NCI-H2196 treated with DMSO at 0.1 percent for 48 hours (cell line): ENCODE data around the gene NEK10.
"Not testable (repeated sequence)": the region's sequence is repeated elsewhere in the genome, so short reads cannot be mapped to it uniquely, and the experiment has no call there.

Experiments used
- DNase-seq: peaks from one replicate; lab custom pipeline; 2025; ENCODE audit not compliant: unreplicated experiment; lab: John Stamatoyannopoulos, UW

NEK10 gene

DNA sequence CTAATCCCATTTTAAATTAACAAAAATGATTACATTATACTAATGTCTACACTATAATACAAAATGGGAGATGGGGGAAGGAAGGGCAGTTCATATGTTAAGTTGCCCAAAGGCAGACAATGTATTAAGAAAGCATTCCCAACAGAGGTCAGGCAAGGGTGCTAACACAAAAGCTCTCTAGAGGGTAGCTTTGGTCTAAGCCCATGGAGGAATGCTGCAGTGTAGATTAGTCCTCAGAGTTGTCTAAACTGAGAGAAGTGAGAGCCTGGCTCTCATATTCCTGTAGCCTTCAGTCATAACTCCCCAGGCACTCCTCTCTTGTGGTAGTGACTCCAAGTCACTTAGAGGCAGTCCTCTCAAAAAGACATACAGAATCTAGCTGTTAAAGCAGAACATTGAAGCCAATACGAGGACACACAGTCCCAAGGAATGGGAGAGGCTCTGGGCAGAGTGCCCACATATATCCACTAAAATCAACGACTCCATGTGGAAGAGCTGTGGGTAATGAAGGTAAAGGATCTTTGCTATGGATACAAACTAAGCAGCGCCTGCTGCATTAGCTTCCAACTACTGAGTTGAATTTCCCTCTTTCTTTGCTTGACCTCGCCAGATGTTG, 14.5 kb downstream of the NEK10 start:
- no peak for DNase-seq

DNA sequence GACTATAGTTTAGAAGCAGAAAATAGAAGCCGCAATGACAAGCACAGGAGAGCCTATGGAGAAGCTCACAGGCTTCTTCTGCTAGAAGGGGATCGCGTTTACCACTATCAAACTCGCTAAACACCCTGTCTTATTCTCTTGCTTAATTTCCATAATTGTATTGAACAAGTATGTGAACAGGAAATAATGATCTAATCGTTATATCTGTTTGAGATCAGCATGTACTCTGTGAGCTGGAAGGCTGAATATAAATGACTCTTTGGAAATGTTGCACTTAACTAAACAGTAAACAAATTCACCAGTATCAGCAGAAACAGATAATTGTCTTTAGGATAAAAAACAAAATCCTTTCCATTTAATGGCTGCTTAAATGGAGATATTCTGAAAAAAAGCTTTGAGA, 15.0 kb downstream of the NEK10 start:
- no peak for DNase-seq

DNA sequence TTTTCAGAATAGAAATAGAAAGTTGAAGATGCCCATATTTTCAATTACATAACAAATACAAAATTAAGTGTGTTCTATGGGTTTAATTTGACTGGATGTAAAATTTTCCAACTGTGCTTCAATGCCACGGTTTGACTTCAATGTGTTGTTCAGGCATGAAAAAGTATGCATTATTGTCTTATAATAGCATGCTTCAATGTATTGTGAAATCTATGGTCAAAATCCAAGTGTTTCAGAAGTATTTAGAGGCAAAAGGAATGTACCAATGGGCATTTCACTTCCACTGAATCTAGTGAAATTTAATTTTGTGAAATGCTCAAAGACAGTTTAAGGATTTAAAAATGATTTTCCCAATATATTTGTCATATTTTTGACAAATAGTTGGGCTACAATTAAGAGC, 16.0 kb downstream of the NEK10 start:
- no peak for DNase-seq

DNA sequence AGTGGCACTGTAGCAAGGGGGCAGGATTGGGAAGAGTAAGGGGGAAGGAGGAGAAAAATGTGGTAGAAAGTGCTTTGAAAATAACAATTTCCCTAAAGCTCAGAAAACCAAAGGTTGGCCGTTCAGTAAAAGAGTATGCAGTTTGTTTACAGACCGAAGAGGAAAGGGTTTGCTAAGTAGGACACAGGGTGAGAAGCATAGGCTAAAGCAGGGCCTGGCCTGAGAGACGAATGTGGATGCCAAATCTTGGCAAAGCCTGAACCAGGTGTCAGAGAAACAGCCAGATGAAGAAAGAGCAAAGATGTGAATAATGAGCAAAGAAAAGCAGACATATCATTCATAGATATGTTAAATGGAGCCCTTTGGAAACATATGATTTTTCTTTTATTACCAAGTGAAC, 17.1 kb downstream of the NEK10 start:
- no peak for DNase-seq

DNA sequence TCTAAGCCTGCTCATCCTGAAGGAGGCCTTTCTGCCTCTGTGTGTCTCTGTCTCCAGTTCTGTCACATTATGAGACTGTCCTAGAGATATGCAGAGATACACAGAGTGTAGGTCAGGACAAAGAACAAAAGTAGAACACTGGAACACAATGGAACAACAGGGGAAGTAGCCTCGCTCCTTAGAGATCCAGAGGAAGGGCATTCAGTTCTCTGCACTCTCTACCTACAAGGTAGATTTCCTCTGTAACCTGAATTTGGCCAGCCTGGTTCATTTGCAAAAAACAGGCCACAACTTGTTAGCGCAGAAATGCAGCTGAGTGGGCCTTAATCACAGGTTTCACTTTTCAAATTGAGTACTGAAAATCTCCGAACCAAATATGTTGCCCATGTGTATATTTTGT, 19.4 kb downstream of the NEK10 start:
- DNase-seq = no peak

DNA sequence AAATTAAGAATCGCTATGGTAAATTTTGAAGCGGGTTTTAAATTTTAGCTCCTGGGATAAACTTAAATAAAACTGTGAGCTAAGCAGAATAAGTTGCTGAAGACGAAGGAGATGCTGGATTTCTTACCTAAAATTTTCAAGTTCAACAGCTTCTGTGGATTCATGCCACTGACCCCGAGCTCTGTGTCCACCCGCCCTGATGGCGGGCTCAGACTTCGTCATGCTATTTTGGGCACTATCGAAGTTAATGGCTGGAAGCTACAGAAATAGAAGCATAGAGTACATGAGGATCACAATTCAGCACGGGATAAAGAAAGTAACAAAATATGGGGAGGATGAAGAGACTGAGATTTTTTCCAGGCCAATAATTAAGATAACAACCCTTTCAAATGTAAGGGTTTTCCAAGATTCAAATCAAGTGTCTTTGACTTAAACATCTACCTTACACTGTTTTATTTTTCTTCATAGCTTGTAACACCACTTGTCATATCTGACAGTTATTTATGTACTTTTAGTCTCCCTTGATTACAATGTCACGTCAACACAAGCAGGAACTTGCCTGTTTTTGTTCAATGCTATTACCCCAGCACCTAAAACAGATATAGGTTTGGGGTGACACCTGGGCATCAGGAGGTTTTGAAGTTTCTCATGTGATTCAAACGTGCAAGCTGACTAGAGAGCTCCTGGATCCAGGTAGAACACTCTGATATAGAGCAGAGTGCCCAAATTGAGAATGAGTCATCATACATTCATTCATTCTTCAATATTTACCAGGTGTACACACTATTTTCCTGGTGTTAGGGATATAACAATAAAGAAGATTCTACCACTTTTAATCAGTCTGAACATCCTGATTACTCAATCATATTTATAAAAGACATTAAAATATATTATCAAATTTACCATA, 23.0 kb downstream of the NEK10 start:
- no peak for DNase-seq

DNA sequence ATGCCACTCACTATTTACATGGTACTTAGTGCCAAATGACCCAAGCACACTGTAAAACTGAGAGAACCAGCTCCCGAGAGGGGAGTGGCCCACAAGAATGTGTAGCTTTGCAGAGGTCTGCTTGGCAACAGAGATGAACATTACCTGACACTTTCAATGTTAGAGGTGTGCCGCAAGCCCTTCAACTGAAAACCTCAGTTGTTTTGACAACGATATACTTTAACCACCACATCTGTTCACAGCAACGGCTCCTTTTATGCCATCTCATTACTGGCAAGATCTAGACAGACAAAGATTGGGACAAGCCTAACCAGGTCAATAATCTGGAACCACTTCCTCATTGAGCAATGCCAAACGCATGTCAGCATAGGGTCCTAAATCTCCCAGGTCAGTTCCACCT, 23.7 kb downstream of the NEK10 start:
- no peak for DNase-seq

DNA sequence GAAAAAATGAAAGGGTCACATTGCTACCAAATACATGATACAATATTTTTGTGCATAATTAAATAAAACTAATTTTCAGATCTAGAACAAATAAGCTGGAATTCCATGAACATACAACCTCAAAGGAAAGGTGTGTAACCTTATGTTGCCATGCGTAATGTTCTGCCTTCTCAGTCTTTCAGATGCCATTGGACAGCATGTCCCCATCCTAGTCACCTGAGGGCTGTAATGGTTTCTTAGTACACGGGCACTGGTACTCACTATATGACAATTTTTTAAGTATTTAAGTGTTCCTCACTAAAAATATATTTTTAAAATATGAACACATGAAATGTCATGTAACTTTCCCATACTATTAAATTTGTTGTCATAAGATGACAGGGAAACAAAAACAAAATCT, 24.1 kb downstream of the NEK10 start:
- no peak for DNase-seq

DNA sequence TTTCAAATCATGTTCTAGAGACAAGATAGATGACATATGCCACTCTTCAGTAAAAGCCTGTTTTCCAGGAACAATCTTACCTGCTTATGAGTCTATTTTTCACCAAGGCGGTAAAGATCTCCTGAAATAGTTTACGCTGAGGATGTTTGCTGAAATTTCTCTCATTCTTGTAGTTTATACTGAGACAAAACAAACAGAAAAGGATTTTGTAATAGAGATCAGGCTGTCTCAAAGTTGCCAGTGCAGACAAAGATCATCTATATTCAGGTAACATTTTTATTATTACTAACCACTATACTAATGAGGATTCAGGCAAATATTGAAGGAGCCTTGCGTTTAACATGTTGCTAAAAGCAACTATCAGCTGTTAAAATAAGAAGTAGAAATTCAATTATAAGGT, 25.0 kb downstream of the NEK10 start:
- no peak for DNase-seq

DNA sequence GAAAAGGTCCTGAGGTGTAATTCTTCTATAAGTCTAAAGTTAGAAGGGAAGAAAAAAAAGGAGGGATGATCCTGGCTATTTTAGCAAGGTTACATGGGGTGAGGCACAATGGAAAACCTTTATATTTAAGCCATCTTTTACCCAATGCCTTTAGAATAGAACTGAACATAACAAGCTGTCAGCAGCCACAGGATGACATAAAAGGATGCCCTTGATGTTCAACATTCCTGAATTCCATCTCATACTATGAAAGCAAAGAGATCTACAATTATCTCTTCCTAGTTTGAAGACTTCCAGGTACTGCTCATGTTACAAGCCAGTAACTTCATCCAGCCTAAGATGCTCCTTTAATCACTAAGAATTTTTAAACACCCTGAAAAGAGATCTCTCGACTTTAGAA, 26.9 kb downstream of the NEK10 start:
- no peak for DNase-seq

DNA sequence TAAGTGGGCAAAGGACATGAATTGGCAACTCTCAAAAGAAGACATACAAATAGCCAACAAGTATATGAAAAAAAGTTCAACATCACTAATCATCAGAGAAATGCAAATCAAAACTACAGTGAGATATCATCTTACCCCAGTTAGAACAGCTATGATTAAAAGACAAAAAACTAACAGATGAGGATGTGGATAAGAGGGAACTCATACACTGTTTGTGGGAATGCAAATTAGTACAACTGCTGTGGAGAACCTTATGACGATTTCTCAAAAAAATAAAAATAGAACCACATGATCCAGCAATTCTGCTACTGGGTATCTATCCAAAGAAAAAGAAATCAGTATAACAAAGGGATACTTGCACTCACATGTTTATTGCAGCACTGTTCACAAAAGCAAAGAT, 28.6 kb downstream of the NEK10 start:
- DNase-seq = no peak

DNA sequence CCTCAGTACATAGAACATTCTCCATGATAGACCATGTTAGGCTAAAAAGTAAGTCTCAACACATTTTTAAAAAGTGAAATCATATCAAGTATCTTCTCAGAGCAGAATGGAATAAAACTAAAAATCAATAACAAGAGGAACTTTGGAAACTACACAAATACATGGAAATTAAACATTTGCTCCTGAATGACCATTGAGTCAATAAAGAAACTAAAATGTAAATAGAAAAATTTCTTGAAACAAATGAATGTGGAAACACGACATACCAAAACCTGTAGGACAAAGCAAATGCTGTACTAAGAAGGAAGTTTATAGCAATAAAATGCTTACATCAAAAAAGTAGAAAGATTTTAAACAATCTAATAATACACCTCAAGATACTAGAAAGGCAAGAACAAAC, 33.6 kb downstream of the NEK10 start:
- no peak for DNase-seq

DNA sequence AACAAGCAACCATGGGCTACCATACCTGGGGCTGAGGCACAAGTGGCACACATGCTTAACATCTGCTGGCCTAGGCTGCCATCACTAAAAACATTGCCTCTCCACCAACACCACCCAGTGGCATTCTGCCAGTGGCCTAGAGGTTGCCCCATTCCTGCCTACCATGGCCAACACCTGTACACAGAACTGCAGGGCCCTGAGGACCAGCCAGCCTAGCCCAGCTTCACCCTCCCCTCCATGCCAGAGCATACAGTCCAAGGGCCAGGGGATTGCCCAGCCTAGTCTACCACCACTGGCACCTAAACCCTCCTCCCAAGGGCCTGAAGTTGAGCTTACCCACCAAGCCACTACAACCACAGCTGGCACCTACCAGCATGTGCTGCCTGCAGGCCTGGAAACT, 35.3 kb downstream of the NEK10 start:
- DNase-seq = no peak

DNA sequence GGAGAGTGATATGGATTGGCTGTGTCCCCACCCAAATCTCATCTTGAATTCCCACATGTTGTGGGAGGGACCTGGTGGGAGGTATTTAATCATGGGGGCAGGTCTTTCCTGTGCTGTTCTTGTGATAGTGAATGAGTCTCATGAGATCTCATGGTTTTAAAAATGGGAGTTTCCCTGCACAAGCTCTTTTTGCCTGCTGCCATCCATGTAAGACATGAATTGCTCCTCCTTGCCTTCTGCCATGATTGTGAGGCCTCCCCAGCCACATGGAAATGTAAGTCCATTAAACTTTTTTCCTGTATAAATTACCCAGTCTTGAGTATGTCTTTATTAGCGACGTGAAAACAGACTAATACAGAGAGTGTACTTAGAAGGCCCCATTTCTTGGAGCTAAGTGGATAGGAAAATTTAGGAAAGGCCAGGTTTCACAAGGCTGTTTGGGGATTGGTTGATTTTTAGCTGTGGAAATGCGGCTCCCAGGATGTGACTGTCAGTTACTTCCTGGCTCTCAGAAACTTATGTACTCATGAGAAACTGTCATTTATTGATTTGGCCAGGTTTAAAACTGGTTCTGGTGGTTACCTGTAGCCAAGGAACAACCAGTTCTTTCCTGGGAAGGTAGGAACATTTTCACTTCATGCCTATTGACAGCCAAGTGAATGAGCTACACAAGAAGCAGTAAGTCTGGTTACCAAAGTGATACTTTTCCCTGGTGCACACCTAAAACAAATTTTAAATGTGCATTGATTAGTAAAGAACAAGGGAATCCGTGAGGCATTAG, 40.0 kb downstream of the NEK10 start:
- not testable (repeated sequence) for DNase-seq

DNA sequence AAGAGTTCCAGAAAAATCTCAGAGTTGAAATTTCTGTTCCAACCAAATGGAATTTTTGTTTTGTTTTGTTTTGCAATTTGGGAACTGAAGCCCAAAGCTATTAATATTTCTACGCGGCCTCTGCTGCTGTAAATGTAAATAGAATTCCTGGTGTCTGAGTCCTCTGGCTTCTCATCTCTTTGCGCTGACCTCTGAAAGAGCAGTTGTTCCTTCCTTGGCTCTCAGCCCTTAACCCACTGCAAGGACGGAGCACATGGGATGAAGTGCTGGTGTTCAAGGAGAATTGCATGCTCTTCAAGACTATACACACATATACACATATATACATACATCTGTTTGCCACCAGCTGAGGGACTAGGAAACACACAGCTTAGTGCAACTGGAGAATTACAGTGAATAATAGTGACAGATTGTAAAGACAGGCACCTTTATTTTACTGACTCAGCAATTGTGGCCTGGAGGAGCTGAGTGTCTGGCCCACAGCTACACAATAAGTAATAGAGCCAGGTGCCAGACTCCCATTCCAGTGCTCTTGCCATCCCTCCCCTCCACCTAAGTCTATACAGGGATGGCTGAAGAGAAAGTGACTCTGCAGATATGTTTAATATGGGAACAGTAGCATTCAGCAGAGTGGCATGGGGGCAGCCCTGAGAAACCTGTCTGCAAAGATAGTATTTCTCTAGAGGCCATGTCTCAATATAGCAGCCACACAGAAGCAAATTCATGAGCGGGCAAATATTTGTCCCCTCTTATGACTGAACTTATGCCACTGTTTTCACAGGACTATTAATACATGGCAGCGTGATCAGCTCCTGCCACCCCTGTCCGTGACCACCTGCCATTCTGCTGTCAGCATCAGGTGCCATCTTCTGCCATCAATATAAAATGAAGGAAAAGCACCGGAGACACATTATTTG, 42.3 kb downstream of the NEK10 start:
- no peak for DNase-seq

DNA sequence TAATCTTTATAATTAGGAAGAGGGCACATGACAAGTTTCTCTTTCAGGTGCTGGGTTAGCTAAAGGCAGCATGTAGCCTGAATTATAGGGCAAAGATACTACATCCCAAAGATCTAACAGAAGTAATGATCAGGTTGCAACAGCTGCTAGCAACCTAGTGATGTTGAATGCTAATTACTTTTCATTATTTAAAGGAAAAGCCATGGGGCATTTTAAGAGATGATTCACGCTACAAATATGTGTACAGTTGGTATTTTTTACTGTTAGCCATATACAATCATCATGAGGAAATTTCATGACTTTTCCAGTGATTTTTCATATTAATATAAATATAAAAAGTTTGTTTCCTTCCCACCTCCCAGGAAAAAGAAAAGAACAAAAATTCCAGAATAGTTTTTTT, 43.0 kb downstream of the NEK10 start:
- DNase-seq = no peak

DNA sequence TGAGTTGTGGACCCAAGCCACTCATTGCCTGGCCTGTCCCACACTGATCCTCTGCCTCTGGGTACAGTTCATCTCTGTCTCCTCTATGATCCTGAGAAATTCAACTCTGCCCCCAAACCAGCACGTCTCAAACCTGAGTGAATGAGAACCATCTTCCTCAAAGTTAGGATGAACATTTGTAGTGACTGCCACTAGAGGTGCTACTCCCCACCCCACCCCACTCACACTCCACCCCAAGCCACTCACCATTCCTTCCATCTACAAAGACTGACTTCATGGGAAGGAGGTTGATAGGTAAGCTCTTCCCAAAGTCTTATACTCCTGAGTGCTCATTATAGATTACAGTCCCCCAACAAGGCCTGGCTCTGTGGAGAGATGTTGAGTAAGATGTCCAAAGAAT, 43.8 kb downstream of the NEK10 start:
- DNase-seq = no peak

DNA sequence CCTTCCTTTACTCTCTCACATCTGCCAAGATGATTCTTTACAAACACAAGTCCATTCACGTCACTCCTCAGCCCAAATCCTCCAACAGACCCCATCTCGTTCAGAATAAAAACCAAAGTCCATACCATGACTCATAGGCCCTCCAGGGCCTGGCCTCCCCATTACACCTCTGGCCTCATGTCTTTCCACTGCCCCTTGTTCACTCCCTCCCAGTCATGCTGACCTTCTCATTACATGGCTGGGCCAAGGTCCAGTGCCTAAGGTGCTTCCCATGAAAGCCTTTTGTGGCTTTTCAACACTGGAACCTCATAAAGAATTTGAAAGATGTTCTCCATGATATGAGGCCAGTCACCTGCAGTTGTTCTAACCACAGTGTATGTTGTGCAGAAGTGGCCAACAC, 44.5 kb downstream of the NEK10 start:
- DNase-seq = no peak

DNA sequence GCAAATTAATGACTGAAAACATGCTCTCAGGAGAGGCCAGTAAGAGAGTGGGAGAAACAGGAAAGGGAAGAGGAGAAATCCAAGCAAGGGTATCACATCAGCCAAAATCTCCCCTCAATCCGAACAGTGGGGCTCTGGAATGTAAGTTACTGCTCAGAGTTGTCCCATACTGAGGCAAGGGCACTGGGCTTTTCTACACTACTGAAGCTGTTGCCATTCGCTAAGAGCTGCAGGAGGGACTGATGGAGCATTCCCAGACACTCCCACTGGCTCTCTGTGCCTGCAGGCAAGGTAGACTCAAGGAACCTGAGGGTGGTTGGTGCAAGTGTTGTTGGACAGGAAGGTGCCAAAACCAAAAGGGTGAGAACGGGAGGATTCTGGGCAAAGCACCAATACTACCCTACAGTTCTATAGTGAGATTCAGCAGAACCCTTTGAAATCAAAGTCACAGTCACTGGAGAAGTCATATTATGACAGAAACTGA, 46.1 kb downstream of the NEK10 start:
- no peak for DNase-seq

DNA sequence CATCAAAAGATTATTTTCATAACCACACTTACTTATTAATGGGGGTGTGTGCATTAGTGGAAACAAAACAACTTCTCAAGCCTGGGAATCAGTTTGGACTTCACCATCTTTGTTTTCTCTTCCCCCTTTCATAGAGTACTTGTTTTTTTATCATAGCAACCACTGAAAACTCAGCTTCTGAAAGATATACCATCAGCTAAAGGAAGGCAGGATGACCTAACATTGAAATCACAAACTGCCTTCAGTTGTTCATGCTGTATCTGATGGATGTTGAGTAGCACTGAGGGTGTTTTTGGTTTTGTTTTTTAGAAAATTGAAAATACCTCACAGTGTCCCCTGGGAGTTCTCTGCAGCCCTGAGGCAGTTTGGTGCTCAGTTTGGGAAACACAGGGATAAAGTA, 46.5 kb downstream of the NEK10 start:
- DNase-seq = no peak
